Esophagus muscularis mucosa (tissue), 4 donors: ENCODE measurements around the gene MAP1LC3B2. TPM values are rescaled to one million over a fixed set of nuclear protein-coding genes. Genes with fewer than 3 reads are reported as not detected.
A peak's percentile ranks its signal among the peaks of the same experiment; 100 is the strongest.

Source experiments
- DNase-seq: peaks from one replicate; pipeline ENCODE4 v3.0.0-alpha.2; 2017; ENCODE audit errors: extremely low spot score
- H3K27ac ChIP-seq, 4 donors: fragments of 200-600 bp; sonication (generic); replicated peaks in 1 of 4; 1 replicate in 3 of 4; 2 replicates in 1 of 4; pipeline ENCODE4 v1.5.1; 2016 to 2019; ENCODE audit warnings: mild to moderate bottlenecking in 1 of 4
- H3K27me3 ChIP-seq, 4 donors: fragments of 200-600 bp; sonication (generic); one replicate each; pipeline versions ENCODE4 v1.5.1 to v1.6.0; 2016 to 2019
- H3K36me3 ChIP-seq, 4 donors: fragments of 200-600 bp; sonication (generic); one replicate each; pipeline ENCODE4 v1.5.1; 2016 to 2019
- H3K4me1 ChIP-seq, 4 donors: fragments of 200-600 bp; sonication (generic); one replicate each; pipeline ENCODE4 v1.5.1; 2016 to 2019
- H3K4me3 ChIP-seq, 4 donors: fragments of 200-600 bp; sonication (generic); 1 replicate in 2 of 4; 2 replicates in 2 of 4; pipeline ENCODE4 v1.5.1; 2016 to 2019; ENCODE audit warnings: mild to moderate bottlenecking in 4 of 4, moderate library complexity in 1 of 4
- H3K9me3 ChIP-seq, 4 donors: fragments of 200-600 bp; sonication (generic); 1 replicate in 3 of 4; 2 replicates in 1 of 4; pipeline ENCODE4 v1.5.1; 2016 to 2019
- EP300 ChIP-seq: sonication (generic); formaldehyde crosslinking; IDR thresholded peaks from one replicate; pipeline ENCODE4 v1.6.1; 2017; ENCODE audit warnings: antibody characterized with exemption
- POLR2A ChIP-seq: fragments of 450-650 bp; IDR thresholded peaks from one replicate; pipeline ENCODE4 v1.6.1; 2017; ENCODE audit warnings: antibody characterized with exemption, moderate library complexity, mild to moderate bottlenecking, low read depth
- POLR2AphosphoS5 ChIP-seq, 2 donors: sonication (generic); formaldehyde crosslinking; IDR thresholded peaks; one replicate each; pipeline ENCODE4 v1.6.1; 2017; ENCODE audit warnings: antibody characterized with exemption in 2 of 2
- WGBS: methylation state at CpG from one replicate; pipeline ENCODE4 v1.1.5; 2018; 5-methylcytosine and 5-hydroxymethylcytosine counted together
- intact Hi-C: fragments of 100-400 bp; cut with DNase I; formaldehyde crosslinking; loops from one replicate; pipeline ENCODE4 v1.15.1; 2023
- total RNA-seq, 4 donors: library from RNA; depleted of rRNA; stranded (reverse); fragments of >200 nt; gene quantifications; one replicate each; pipeline versions ENCODE4 v1.1.0 to v1.2.1, GENCODE V29; 2016
- TF ChIP-seq, protein P1 (sequence below), 3 experiments: fragments of 200-600 bp in 2 of 3; fragments of 450-650 bp in 1 of 3; sonication (generic) in 2 of 3; IDR thresholded peaks; one replicate each; pipeline ENCODE4 v1.5.1; 2017 to 2019; ENCODE audit warnings: antibody characterized with exemption in 3 of 3, mild to moderate bottlenecking in 2 of 3, moderate library complexity in 1 of 3

MAP1LC3B2 gene
- total RNA-seq, 4 donors from 2014 or later, result 0.83 to 3.0 (median 1.8) TPM; not detected in 1

DNA sequence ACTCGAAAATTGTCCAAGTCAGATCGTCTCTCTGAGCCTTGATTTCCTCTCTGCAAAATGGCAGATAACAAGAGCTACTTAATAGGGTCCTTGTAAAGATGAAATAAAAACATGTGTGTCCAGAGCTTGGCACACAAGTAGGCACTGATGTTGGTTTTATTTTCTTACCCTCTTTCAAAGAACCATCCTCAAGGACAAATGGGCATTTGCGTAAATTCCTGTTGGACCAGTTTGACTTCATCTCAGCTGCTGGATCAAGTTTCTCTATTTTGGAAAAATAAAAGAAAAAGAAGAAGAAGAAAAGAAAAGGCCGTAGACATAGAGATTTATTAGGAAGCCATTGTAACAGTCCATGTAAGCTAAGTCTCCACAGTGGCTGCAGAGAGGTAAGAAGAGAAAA lies 47.2 kb downstream of the MAP1LC3B2 start:
- no peak for DNase-seq
- Histone ChIP-seq H3K27ac (no peak overlapping the region), H3K4me3 (no peak overlapping the region), H3K27me3 (no peaks in the 10 kb centered on the region), H3K36me3 (no peaks in the 10 kb centered on the region), H3K9me3 (no peaks in the 10 kb centered on the region), H3K4me1 (peaks cover 9 to 24% (median 13%) of the 10 kb centered on the region in 4 donors)
- TF ChIP-seq POLR2AphosphoS5 (IDR thresholded peaks at IDR 0.05) (no peak), EP300 (no peak), POLR2A (no peak)
- TF ChIP-seq, protein P1, sequence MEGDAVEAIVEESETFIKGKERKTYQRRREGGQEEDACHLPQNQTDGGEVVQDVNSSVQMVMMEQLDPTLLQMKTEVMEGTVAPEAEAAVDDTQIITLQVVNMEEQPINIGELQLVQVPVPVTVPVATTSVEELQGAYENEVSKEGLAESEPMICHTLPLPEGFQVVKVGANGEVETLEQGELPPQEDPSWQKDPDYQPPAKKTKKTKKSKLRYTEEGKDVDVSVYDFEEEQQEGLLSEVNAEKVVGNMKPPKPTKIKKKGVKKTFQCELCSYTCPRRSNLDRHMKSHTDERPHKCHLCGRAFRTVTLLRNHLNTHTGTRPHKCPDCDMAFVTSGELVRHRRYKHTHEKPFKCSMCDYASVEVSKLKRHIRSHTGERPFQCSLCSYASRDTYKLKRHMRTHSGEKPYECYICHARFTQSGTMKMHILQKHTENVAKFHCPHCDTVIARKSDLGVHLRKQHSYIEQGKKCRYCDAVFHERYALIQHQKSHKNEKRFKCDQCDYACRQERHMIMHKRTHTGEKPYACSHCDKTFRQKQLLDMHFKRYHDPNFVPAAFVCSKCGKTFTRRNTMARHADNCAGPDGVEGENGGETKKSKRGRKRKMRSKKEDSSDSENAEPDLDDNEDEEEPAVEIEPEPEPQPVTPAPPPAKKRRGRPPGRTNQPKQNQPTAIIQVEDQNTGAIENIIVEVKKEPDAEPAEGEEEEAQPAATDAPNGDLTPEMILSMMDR (IDR thresholded peaks at IDR 0.05), result no peak
- 84% methylated on average over 4 of the region's 4 CpGs for WGBS
- intact Hi-C loops, result no loop called here

DNA sequence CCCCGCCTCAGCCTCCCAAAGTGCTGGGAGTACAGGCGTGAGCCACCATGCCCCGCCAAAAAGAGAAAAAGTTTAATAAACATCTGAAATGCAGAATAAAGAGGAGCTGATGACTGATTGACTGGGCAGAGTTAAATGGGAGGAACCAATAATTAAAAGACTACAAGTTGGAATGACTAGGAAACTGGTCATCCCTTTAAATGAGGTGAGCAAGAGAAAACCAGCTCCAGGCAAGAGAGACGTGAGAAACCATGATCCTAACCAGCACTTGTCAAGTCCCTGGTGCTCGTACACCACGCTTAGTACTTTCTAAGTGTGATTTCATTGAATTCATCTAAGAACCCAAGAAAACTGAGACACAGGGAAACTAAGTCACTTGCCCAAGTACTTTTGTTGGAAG lies 47.9 kb downstream of the MAP1LC3B2 start:
- no peak overlapping the region for H3K4me3 ChIP-seq
- no peaks in the 10 kb centered on the region for H3K27me3 ChIP-seq
- no peak overlapping the region for H3K27ac ChIP-seq
- intact Hi-C loops, result no loop called here
- 95% methylated on average over 6 of the region's 6 CpGs for WGBS
- no peaks in the 10 kb centered on the region for H3K36me3 ChIP-seq
- no peak for TF ChIP-seq POLR2A
- TF ChIP-seq POLR2AphosphoS5 (IDR thresholded peaks at IDR 0.05), result no peak
- TF ChIP-seq, protein P1 (IDR thresholded peaks at IDR 0.05), result no peak
- DNase-seq, result no peak
- peaks cover 4 to 18% (median 12%) of the 10 kb centered on the region in 4 donors for H3K4me1 ChIP-seq
- H3K9me3 ChIP-seq, result no peaks in the 10 kb centered on the region

DNA sequence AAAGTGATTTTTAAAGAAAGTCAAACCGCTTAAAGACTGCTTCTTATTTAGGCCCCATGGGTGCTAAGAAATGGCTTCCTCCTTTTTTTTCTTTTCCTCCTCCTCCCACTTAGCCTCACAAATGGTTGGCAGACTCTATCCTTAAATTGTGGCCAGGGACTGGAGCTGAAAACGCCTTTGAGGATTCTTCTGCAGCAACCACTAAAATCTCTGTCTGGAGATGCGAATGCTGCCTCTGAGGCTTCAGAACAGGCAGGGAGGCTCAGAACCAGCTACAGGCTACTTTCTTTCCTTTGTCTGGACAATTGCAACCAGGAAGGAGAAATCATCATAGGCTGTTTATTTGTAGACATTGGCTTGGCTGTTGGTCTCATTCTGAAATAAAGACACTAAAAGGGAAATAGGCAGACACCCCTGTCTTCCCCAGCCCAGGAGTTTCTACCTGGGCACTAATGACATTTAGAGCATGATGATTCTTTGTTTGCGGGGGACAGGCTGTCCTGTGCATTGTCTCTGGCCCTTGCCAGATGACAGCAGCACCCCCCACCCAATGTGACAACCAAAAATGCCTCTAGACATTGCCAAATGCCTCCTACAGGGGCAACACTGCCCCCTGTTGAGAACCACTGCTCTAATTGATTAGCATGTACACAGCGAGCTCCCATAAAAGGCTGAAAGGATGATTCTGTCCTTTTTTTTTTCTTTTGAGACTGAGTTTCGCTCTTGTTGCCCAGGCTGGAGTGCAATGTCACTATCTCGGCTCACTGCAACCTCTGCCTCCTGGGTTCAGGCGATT lies 50.3 kb downstream of the MAP1LC3B2 start:
- no peak for DNase-seq
- Histone ChIP-seq H3K27me3 (no peaks in the 10 kb centered on the region), H3K36me3 (no peaks in the 10 kb centered on the region), H3K4me3 (no peak overlapping the region), H3K27ac (peak overlapping the region in 1 of 4 donors; percentile 42), H3K9me3 (no peaks in the 10 kb centered on the region), H3K4me1 (peaks cover 4 to 13% (median 9%) of the 10 kb centered on the region in 4 donors)
- WGBS, result 81% methylated on average over 8 of the region's 8 CpGs
- intact Hi-C loops, result no loop called here
- TF ChIP-seq POLR2A, result no peak
- TF ChIP-seq, protein P1 (IDR thresholded peaks at IDR 0.05), result peak in 1 of 3 experiments; percentile 24

DNA sequence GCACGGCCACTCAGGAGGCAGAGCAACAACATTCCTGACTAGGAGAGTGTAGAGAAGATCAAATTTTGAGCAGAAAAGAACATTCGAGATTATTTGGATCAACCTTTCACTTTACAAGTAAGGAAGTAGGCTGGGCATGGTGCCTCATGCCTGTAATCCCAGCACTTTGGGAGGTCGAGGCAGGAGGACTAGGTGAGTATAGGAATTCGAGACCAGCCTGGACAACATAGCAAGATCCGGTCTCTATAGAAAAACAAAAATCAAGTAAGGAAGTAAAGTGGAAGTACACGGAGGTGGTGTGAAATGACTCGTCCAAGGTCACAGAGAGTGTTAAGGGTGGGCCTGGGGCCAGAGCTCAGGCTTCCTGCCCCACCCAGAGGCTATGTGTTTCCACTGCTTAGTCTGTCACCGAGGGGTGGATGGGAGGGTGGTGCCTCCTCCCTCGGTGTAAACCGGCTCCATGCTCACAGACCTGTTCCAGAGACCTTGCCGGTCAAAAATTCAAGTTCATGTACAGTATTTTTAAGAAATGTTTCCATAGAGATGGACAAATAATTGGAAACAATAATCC lies 51.9 kb downstream of the MAP1LC3B2 start:
- Histone ChIP-seq H3K36me3 (no peaks in the 10 kb centered on the region), H3K4me3 (no peak overlapping the region), H3K27ac (no peak overlapping the region), H3K9me3 (no peaks in the 10 kb centered on the region), H3K4me1 (peaks cover 0 to 13% (median 8%) of the 10 kb centered on the region in 4 donors), H3K27me3 (no peaks in the 10 kb centered on the region)
- TF ChIP-seq POLR2AphosphoS5 (IDR thresholded peaks at IDR 0.05), result peak in 1 of 2 donors; percentile 22
- TF ChIP-seq, protein P1 (IDR thresholded peaks at IDR 0.05), result no peak
- no peak for TF ChIP-seq POLR2A
- no peak for TF ChIP-seq EP300
- intact Hi-C loops, result no loop called here
- WGBS, result 69% methylated on average over 11 of the region's 11 CpGs
- no peak for DNase-seq
